Activated CD8-positive, alpha-beta memory T cell treated with anti-CD3 and anti-CD28 coated beads, Interleukin-2, amount 10 ng/mL, durations not matched to agents 7 days and 5 days (primary cell): ENCODE measurements around the gene CRYGB. TPM values are rescaled to one million over a fixed set of nuclear protein-coding genes. Genes with fewer than 3 reads are reported as not detected.

Experiments used
- ATAC-seq: fragments of 150-1000 bp; cut with Tn5 transposase; one replicate; pipeline ENCODE4 v1.10.0; 2021; ENCODE audit warnings: moderate library complexity
- CTCF ChIA-PET: fragments of 350-600 bp; sonication (Branson Sonifier 250); formaldehyde crosslinking; loops from one replicate; lab custom pipeline; 2021; ENCODE audit warnings: antibody characterized with exemption; lab: Charles Lee
- DNase-seq: peaks from one replicate; pipeline ENCODE4 v3.0.0-alpha.2; 2020
- H3K27ac Mint-ChIP-seq: one replicate; pipeline ENCODE4 v1.8.0; 2021; ENCODE audit warnings: mild to moderate bottlenecking, mixed read lengths
- H3K27me3 Mint-ChIP-seq: one replicate; pipeline ENCODE4 v1.8.0; 2021; ENCODE audit warnings: mixed read lengths
- H3K36me3 Mint-ChIP-seq: one replicate; pipeline ENCODE4 v1.8.0; 2021; ENCODE audit warnings: mild to moderate bottlenecking, mixed read lengths
- H3K4me1 Mint-ChIP-seq: one replicate; pipeline ENCODE4 v1.8.0; 2021; ENCODE audit warnings: mixed read lengths
- H3K4me3 Mint-ChIP-seq: one replicate; pipeline ENCODE4 v1.8.0; 2021; ENCODE audit warnings: mild to moderate bottlenecking, moderate library complexity, mixed read lengths
- H3K9me3 Mint-ChIP-seq: one replicate; pipeline ENCODE4 v1.8.0; 2022; ENCODE audit warnings: low read depth, mixed read lengths
- total RNA-seq, 2 experiments: library from RNA; stranded (reverse); gene quantifications; one replicate each; pipeline ENCODE4 v1.2.3, GENCODE V29; 2021

Gene CRYGB
- total RNA-seq, 2 experiments from 2014 or later = not detected

DNA sequence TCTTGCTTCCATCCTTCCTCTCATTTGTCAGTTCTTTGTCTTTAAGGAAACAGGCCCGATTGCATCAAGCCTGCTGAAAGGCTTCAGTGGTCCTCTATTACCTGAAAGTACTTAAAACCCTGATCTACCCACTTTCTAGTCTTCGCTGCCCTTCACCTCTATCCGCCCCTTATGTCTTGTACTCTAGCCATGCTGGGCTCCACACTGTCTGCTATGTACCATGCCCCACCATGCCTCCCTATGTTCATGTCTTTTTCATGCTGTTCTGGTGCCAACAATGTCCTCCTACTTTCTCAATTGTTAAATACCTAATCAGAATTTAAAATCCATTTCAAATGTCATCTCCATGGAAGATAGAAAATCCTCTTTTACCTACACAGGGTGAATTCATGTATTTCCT, 49.9 kb downstream of the CRYGB start:
- H3K9me3 Mint-ChIP-seq = no peaks in the 10 kb centered on the region
- no peak overlapping the region for H3K4me3 Mint-ChIP-seq
- ATAC-seq = no peak
- DNase-seq = no peak
- CTCF ChIA-PET = no interaction called here
- no peak overlapping the region for H3K27ac Mint-ChIP-seq
- no peaks in the 10 kb centered on the region for H3K36me3 Mint-ChIP-seq
- peaks cover 10% of the 10 kb centered on the region for H3K27me3 Mint-ChIP-seq
- H3K4me1 Mint-ChIP-seq = peaks cover 10% of the 10 kb centered on the region

DNA sequence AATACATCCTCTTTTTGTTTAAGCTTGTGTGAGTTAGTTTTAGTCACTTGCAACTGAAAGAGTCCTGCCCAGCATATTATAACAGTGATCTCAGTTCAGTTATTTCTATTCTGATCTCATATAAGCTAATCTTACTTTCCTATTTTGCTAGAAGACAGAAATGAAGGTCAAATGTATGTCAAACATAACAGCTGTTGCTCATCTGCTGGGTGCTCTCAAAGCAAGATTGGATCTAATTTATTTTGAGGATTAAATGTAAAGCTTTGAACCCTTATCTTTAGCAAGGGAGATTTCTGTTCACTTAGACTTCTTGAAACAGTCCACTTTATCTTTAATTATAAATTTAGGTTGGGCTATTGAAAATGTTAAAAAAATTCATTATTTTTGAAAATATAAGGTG, 52.8 kb downstream of the CRYGB start:
- Mint-ChIP-seq H3K4me1 (no peaks in the 10 kb centered on the region), H3K4me3 (no peak overlapping the region), H3K36me3 (no peaks in the 10 kb centered on the region), H3K27ac (no peak overlapping the region), H3K27me3 (peaks cover 4% of the 10 kb centered on the region), H3K9me3 (no peaks in the 10 kb centered on the region)
- no peak for ATAC-seq
- CTCF ChIA-PET = no interaction called here
- DNase-seq = no peak

Other genes with a start within 250 kb of the CRYGB start
- 1 to 10 TPM; 4.7 to 5.1 TPM for gene PLEKHM3, start 120.6 kb downstream of the CRYGB start, total RNA-seq
- not detected for gene CRYGD, start 21.6 kb downstream of the CRYGB start, total RNA-seq
- not detected for gene CRYGC, start 16.3 kb downstream of the CRYGB start, total RNA-seq
- not detected for gene CRYGA, start 17.4 kb upstream of the CRYGB start, total RNA-seq
- gene C2orf80, start 43.9 kb upstream of the CRYGB start, total RNA-seq = not detected
- 10 to 100 TPM; 39.7 to 45.6 TPM for gene IDH1, start 108.9 kb upstream of the CRYGB start, total RNA-seq
- 10 to 100 TPM; 27.3 to 32.6 TPM for gene PIKFYVE, start 120.1 kb upstream of the CRYGB start, total RNA-seq